Measurements from ENCODE around the gene PSME4. TPM values are rescaled to one million over a fixed set of nuclear protein-coding genes. Genes with fewer than 3 reads are reported as not detected.

PSME4 gene
- total RNA-seq, 1 donor from 2014 or later: 35.3 TPM

Other genes starting within 250 kb of the PSME4 start
- 1.8 TPM for gene CHAC2, start 203.2 kb downstream of the PSME4 start, total RNA-seq
- 5.2 TPM for gene ASB3, start 184.0 kb downstream of the PSME4 start, total RNA-seq
- gene ERLEC1, start 183.9 kb downstream of the PSME4 start, total RNA-seq: 19.0 TPM
- gene GPR75, start 111.0 kb downstream of the PSME4 start, total RNA-seq: 1.6 TPM
- gene ACYP2, start 144.6 kb upstream of the PSME4 start, total RNA-seq: 20.4 TPM

All from left lobe of liver (tissue), 1 donor.